ENCODE measurements around the gene GEMIN4. TPM values are rescaled to one million over a fixed set of nuclear protein-coding genes. Genes with fewer than 3 reads are reported as not detected.
A peak's percentile ranks its signal among the peaks of the same experiment; 100 is the strongest.

GEMIN4 gene
- polyA plus RNA-seq, 3 donors: 8.8 to 10.6 (median 10.1) TPM

GRCh38 chr17:753418-753817, 1.4 kb upstream of the GEMIN4 start:
- Mint-ChIP-seq H3K4me3 (peak overlapping the region; percentile 61 to 68), H3K4me1 (peaks cover 29% of the 10 kb centered on the region), H3K36me3 (peaks cover 17 to 21% of the 10 kb centered on the region in 2 donors), H3K27ac (peak overlapping the region in 2 of 7 donors; percentile 21 to 61), H3K27me3 (ENCODE audit: low read depth in 3 of 3) (peaks cover 0 to 2% (median 2%) of the 10 kb centered on the region in 3 donors), H3K9me3 (peaks cover 0 to 3% (median 0%) of the 10 kb centered on the region in 7 donors)
- peaks cover 15 to 21% of the 10 kb centered on the region in 2 donors for H3K36me3 ChIP-seq (replicated peaks in 1 of 2; ENCODE audit: control insufficient read depth in 1 of 2, insufficient read depth in 2 of 2, low read length in 2 of 2)
- no peak overlapping the region for H3K9ac ChIP-seq (ENCODE audit: insufficient read depth, low read length, poor library complexity, severe bottlenecking)
- intact Hi-C loops (cut with micrococcal nuclease): loop anchor here (5.0 kb wide), 2 partner anchors 36 to 606 kb away; no protein-coding TSS in a partner anchor
- TF ChIP-seq CTCF (IDR thresholded peaks at IDR 0.05): no peak
- H3K79me2 ChIP-seq (ENCODE audit: insufficient read depth, low read length): peaks cover 26% of the 10 kb centered on the region
- no peak overlapping the region for H3K27ac ChIP-seq (ENCODE audit: low read depth in 1 of 2, low read length in 2 of 2)
- no peaks in the 10 kb centered on the region for H3K27me3 ChIP-seq (ENCODE audit: control insufficient read depth in 2 of 2, insufficient read depth in 2 of 2, low read length in 2 of 2)
- DNase-seq: no peak
- H4K20me1 ChIP-seq (ENCODE audit: insufficient read depth, low read length): peaks cover 5% of the 10 kb centered on the region
- 92% methylated on average over 10 of the region's 13 CpGs for WGBS (ENCODE audit: insufficient coverage)
- H3K4me3 ChIP-seq (replicated peaks in 1 of 3; ENCODE audit: low read depth in 2 of 3, low read length in 3 of 3): no peak overlapping the region
- peak overlapping the region; percentile 21 for H3K4me2 ChIP-seq (replicated peaks; ENCODE audit: extremely low read depth, low read length, poor library complexity, severe bottlenecking)
- peaks cover 19 to 26% of the 10 kb centered on the region in 2 donors for H3K4me1 ChIP-seq (ENCODE audit: control insufficient read depth in 1 of 2, insufficient read depth in 2 of 2, low read length in 2 of 2)
- H2AFZ ChIP-seq (ENCODE audit: insufficient read depth, low read depth, low read length, poor library complexity, severe bottlenecking): no peak overlapping the region
- no peaks in the 10 kb centered on the region for H3K9me3 ChIP-seq (replicated peaks in 1 of 2; ENCODE audit: control insufficient read depth in 1 of 2, insufficient read depth in 1 of 2, low read length in 2 of 2)

DNA sequence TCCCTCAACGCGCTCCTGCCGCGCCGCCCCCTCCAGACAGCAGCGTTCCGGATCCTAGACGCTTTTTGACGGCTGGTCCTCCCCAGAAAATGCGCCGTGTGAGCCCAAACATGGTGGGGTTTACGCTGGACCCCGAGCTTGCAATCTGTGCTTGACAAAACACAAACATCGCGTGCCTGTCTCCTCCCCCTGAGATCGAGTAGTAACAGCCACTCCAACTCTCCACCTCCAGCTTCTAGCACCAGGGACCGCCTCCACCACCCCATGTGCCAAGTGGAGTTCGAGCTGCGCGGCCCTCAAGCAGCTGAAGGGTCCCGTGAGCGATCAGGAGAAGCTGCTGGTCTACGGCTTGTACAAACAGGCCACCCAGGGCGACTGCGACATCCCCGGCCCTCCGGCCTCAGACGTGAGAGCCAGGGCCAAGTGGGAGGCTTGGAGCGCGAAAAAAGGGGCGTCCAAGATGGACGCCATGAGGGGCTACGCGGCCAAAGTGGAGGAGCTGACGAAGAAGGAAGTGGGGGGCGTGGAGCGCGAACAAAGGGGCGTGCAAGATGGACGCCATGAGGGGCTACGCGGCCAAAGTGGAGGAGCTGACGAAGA, 656 bp upstream of the GEMIN4 start:
- Histone ChIP-seq H3K4me3 (replicated peaks in 1 of 3; ENCODE audit: low read depth in 2 of 3, low read length in 3 of 3) (peak overlapping the region; percentile 36 to 87 (median 62)), H3K9ac (ENCODE audit: insufficient read depth, low read length, poor library complexity, severe bottlenecking) (peak overlapping the region; percentile 89), H3K36me3 (replicated peaks in 1 of 2; ENCODE audit: control insufficient read depth in 1 of 2, insufficient read depth in 2 of 2, low read length in 2 of 2) (peaks cover 14 to 22% of the 10 kb centered on the region in 2 donors), H3K27ac (ENCODE audit: low read depth in 1 of 2, low read length in 2 of 2) (peak overlapping the region in 1 of 2 donors; percentile 84), H4K20me1 (ENCODE audit: insufficient read depth, low read length) (peaks cover 5% of the 10 kb centered on the region), H3K4me1 (ENCODE audit: control insufficient read depth in 1 of 2, insufficient read depth in 2 of 2, low read length in 2 of 2) (peaks cover 19 to 26% of the 10 kb centered on the region in 2 donors), H2AFZ (ENCODE audit: insufficient read depth, low read depth, low read length, poor library complexity, severe bottlenecking) (peak overlapping the region; percentile 99), H3K4me2 (replicated peaks; ENCODE audit: extremely low read depth, low read length, poor library complexity, severe bottlenecking) (peak overlapping the region; percentile 98), H3K9me3 (replicated peaks in 1 of 2; ENCODE audit: control insufficient read depth in 1 of 2, insufficient read depth in 1 of 2, low read length in 2 of 2) (no peaks in the 10 kb centered on the region), H3K79me2 (ENCODE audit: insufficient read depth, low read length) (peaks cover 33% of the 10 kb centered on the region), H3K27me3 (ENCODE audit: control insufficient read depth in 2 of 2, insufficient read depth in 2 of 2, low read length in 2 of 2) (no peaks in the 10 kb centered on the region)
- intact Hi-C loops (cut with micrococcal nuclease): loop anchor here (5.0 kb wide), 2 partner anchors 35 to 605 kb away; no protein-coding TSS in a partner anchor
- H3K27me3 Mint-ChIP-seq (ENCODE audit: low read depth in 3 of 3): peaks cover 0 to 7% (median 2%) of the 10 kb centered on the region in 3 donors
- TF ChIP-seq CTCF (IDR thresholded peaks at IDR 0.05): no peak
- H3K4me3 Mint-ChIP-seq: peak overlapping the region; percentile 93 to 94
- peak in 1 of 3 donors; percentile 22 for DNase-seq
- peak overlapping the region; percentile 46 to 92 (median 87) for H3K27ac Mint-ChIP-seq
- 21% methylated on average over 21 of the region's 43 CpGs for WGBS (ENCODE audit: insufficient coverage)
- H3K36me3 Mint-ChIP-seq: peaks cover 24% of the 10 kb centered on the region in 2 donors
- peaks cover 0 to 3% (median 0%) of the 10 kb centered on the region in 7 donors for H3K9me3 Mint-ChIP-seq
- H3K4me1 Mint-ChIP-seq: peaks cover 29% of the 10 kb centered on the region

Measured in CD14-positive monocyte (primary cell).